Activated CD8-positive, alpha-beta T cell treated with anti-CD3 and anti-CD28 coated beads for 36 hours (primary cell): ENCODE measurements around the gene COCH. TPM values are rescaled to one million over a fixed set of nuclear protein-coding genes. Genes with fewer than 3 reads are reported as not detected.

ENCODE experiments used
- ATAC-seq: fragments of 200-7000 bp; cut with Tn5 transposase; one replicate; pipeline ENCODE4 v1.10.0; 2021; ENCODE audit warnings: mild to moderate bottlenecking, moderate library complexity
- CTCF ChIA-PET: fragments of 350-600 bp; sonication (Branson Sonifier 250); formaldehyde crosslinking; loops from one replicate; lab custom pipeline; 2021; ENCODE audit warnings: antibody characterized with exemption; lab: Charles Lee
- POLR2A ChIA-PET: fragments of 350-600 bp; sonication (Branson Sonifier 250); formaldehyde crosslinking; loops from one replicate; lab custom pipeline; 2021; ENCODE audit warnings: antibody characterized with exemption; lab: Charles Lee
- DNase-seq: peaks from one replicate; pipeline ENCODE4 v3.0.0-alpha.2; 2020
- H3K27ac Mint-ChIP-seq: one replicate; pipeline ENCODE4 v1.8.0; 2021; ENCODE audit warnings: mild to moderate bottlenecking, mixed read lengths
- H3K27me3 Mint-ChIP-seq: one replicate; pipeline ENCODE4 v1.8.0; 2021; ENCODE audit warnings: mixed read lengths
- H3K36me3 Mint-ChIP-seq: one replicate; pipeline ENCODE4 v1.8.0; 2021; ENCODE audit warnings: low read depth, mixed read lengths
- H3K4me1 Mint-ChIP-seq: one replicate; pipeline ENCODE4 v1.8.0; 2021; ENCODE audit warnings: low read depth, mixed read lengths
- H3K4me3 Mint-ChIP-seq: one replicate; pipeline ENCODE4 v1.8.0; 2021; ENCODE audit warnings: mild to moderate bottlenecking, moderate library complexity, mixed read lengths
- H3K9me3 Mint-ChIP-seq: one replicate; pipeline ENCODE4 v1.8.0; 2021; ENCODE audit warnings: mixed read lengths
- CTCF ChIP-seq: fragments of 200-600 bp; IDR thresholded peaks from one replicate; pipeline ENCODE4 v1.8.0; 2022; ENCODE audit warnings: antibody characterized with exemption, mild to moderate bottlenecking
- intact Hi-C: fragments of 100-400 bp; cut with micrococcal nuclease; formaldehyde crosslinking; loops from one replicate; pipeline ENCODE4 v1.10.0; 2022
- total RNA-seq, 2 experiments: library from RNA; stranded (reverse); gene quantifications; one replicate each; pipeline ENCODE4 v1.2.3, GENCODE V29; 2021

Gene COCH
- total RNA-seq, 2 experiments from 2014 or later, result 5.8 TPM

- TF ChIP-seq CTCF, result no peak
- Mint-ChIP-seq H3K9me3 (no peaks in the 10 kb centered on the region), H3K27ac (no peak overlapping the region), H3K27me3 (no peaks in the 10 kb centered on the region), H3K4me1 (peaks cover 9% of the 10 kb centered on the region), H3K36me3 (peaks cover 22% of the 10 kb centered on the region), H3K4me3 (no peak overlapping the region)
- ChIA-PET POLR2A (no interaction called here), CTCF (interaction anchor here (0.7 to 3.2 kb wide), 5 partner anchors 11 to 251 kb away, joined by 3 to 11 read pairs (median 4); no protein-coding TSS in a partner anchor)
- no peak for ATAC-seq
- DNase-seq, result no peak
- intact Hi-C loops, result no loop called here
Observed at GRCh38 chr14:30903285-30904124, 29.1 kb downstream of the COCH start.

DNA sequence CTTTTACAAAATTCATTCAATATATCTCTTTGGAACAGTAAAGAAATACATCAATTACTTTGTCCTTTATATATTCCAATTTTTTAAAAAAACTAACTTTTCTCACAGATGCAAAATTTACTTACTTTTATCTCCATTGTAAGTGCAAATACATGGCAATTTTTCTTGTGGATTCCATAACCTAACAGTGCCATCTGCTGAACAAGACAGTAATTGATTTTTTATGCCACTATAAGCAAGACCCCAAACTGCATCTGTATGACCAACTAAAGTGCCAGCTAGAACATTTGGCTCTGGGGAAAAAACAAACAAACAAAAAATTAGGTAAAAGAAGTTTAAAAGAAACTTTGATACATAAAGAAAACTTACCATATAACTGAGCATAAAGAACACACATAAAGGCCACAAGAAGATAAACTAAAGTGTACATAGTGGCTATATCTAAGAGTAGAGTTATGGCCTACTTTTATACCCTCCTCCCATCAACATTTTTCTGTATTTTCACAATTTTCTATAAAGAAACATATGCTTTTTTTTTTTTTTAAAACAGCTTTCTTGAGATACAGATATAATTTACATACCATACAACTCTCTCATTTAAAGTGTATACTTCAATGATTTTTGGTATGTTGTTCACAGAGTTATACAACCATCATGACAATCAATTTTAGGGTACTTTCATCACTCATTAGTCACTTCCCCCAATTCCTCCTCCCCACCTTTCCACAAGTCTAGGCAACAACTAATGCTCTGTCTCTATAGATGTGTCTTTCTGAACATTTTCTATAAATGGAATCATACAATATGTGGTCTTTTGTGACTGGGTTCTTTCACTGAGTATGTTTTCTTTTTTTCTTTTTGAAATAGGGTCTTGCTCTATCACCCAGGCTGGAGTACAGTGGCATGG is 32.6 kb downstream of the COCH start:
- CTCF ChIA-PET, result interaction anchor here (0.6 to 1.0 kb wide), 2 partner anchors 12 to 289 kb away, joined by 3 read pairs; no protein-coding TSS in a partner anchor
- peaks cover 10% of the 10 kb centered on the region for H3K36me3 Mint-ChIP-seq
- DNase-seq (no peak), ATAC-seq (no peak)
- TF ChIP-seq CTCF, result peak; percentile 73
- no peaks in the 10 kb centered on the region for H3K27me3 Mint-ChIP-seq
- H3K9me3 Mint-ChIP-seq, result no peaks in the 10 kb centered on the region
- POLR2A ChIA-PET, result interaction anchor here (0.6 kb wide), 1 partner anchor 425 kb away, joined by 4 read pairs; no protein-coding TSS in a partner anchor
- H3K27ac Mint-ChIP-seq, result no peak overlapping the region
- no peaks in the 10 kb centered on the region for H3K4me1 Mint-ChIP-seq
- H3K4me3 Mint-ChIP-seq, result no peak overlapping the region
- intact Hi-C loops, result no loop called here

- peaks cover 9% of the 10 kb centered on the region for H3K36me3 Mint-ChIP-seq
- intact Hi-C loops, result no loop called here
- ATAC-seq, result no peak
- ChIA-PET CTCF (interaction anchor here (1.0 kb wide), 1 partner anchor 290 kb away, joined by 3 read pairs; no protein-coding TSS in a partner anchor), POLR2A (no interaction called here)
- H3K9me3 Mint-ChIP-seq, result no peaks in the 10 kb centered on the region
- H3K4me3 Mint-ChIP-seq, result no peak overlapping the region
- H3K27me3 Mint-ChIP-seq, result no peaks in the 10 kb centered on the region
- no peak for DNase-seq
- no peak overlapping the region for H3K27ac Mint-ChIP-seq
- no peak for TF ChIP-seq CTCF
- no peaks in the 10 kb centered on the region for H3K4me1 Mint-ChIP-seq
Observed at GRCh38 chr14:30907659-30908057, 33.3 kb downstream of the COCH start.

- H3K36me3 Mint-ChIP-seq, result peaks cover 9% of the 10 kb centered on the region
- H3K4me1 Mint-ChIP-seq, result no peaks in the 10 kb centered on the region
- H3K9me3 Mint-ChIP-seq, result no peaks in the 10 kb centered on the region
- DNase-seq, result no peak
- no peak for ATAC-seq
- H3K27me3 Mint-ChIP-seq, result no peaks in the 10 kb centered on the region
- intact Hi-C loops, result no loop called here
- POLR2A ChIA-PET, result no interaction called here
- CTCF ChIA-PET, result no interaction called here
- no peak for TF ChIP-seq CTCF
- no peak overlapping the region for H3K4me3 Mint-ChIP-seq
- no peak overlapping the region for H3K27ac Mint-ChIP-seq
Observed at GRCh38 chr14:30908826-30909225, 34.5 kb downstream of the COCH start.
